SK-N-SH treated with all-trans-retinoic acid at 6 μM for 48 hours (cell line): ENCODE results near the gene KDM5C.

ENCODE experiments used
- ATAC-seq: fragments of 200-7000 bp; cut with Tn5 transposase; 3 replicates; pipeline ENCODE4 v1.9.1; 2020; ENCODE audit warnings: mild to moderate bottlenecking, moderate library complexity
- BACH2 ChIP-seq: fragments of 250-450 bp; sonication (Bioruptor Pico); IDR thresholded peaks from 2 replicates; pipeline ENCODE4 v1.9.0; 2021; ENCODE audit warnings: mild to moderate bottlenecking, borderline replicate concordance
- CSDC2 ChIP-seq: fragments of 250-450 bp; sonication (Bioruptor Pico); IDR thresholded peaks from 2 replicates; pipeline ENCODE4 v1.5.0; 2020; ENCODE audit warnings: mild to moderate bottlenecking, moderate library complexity
- ESRRG ChIP-seq: fragments of 250-450 bp; sonication (Bioruptor Pico); IDR thresholded peaks from 2 replicates; pipeline ENCODE4 v1.6.1; 2021; ENCODE audit warnings: mild to moderate bottlenecking
- GLIS3 ChIP-seq: fragments of 250-450 bp; sonication (Bioruptor Pico); IDR thresholded peaks from 2 replicates; pipeline ENCODE4 v1.5.0; 2020; ENCODE audit warnings: mild to moderate bottlenecking, moderate library complexity
- ISL1 ChIP-seq: fragments of 250-450 bp; sonication (Bioruptor Pico); IDR thresholded peaks from 2 replicates; pipeline ENCODE4 v2.1.2; 2022; ENCODE audit warnings: mild to moderate bottlenecking, moderate library complexity
- OSR1 ChIP-seq: fragments of 250-450 bp; sonication (Bioruptor Pico); IDR thresholded peaks from 2 replicates; pipeline ENCODE4 v1.8.0; 2022; ENCODE audit warnings: moderate library complexity, mild to moderate bottlenecking, inconsistent platforms
- RARB ChIP-seq: fragments of 250-450 bp; sonication (Bioruptor Pico); IDR thresholded peaks from 2 replicates; pipeline ENCODE4 v1.8.0; 2021; ENCODE audit warnings: mild to moderate bottlenecking, moderate library complexity
- SNAI2 ChIP-seq: fragments of 250-450 bp; sonication (Bioruptor Pico); IDR thresholded peaks from 2 replicates; pipeline ENCODE4 v1.5.0; 2020; ENCODE audit warnings: mild to moderate bottlenecking, moderate library complexity
- TCF4 ChIP-seq: fragments of 250-450 bp; sonication (Bioruptor Pico); IDR thresholded peaks from 2 replicates; pipeline ENCODE4 v1.8.0; 2021; ENCODE audit warnings: mild to moderate bottlenecking, moderate library complexity, borderline replicate concordance
- TOX ChIP-seq: fragments of 250-450 bp; sonication (Bioruptor Pico); IDR thresholded peaks from 2 replicates; pipeline ENCODE4 v1.8.0; 2021; ENCODE audit warnings: mild to moderate bottlenecking, moderate library complexity, borderline replicate concordance
- ZC3H10 ChIP-seq: fragments of 250-450 bp; sonication (Bioruptor Pico); IDR thresholded peaks from 2 replicates; pipeline ENCODE4 v1.5.1; 2021; ENCODE audit warnings: mild to moderate bottlenecking, moderate library complexity
- ZFP3 ChIP-seq: fragments of 250-450 bp; sonication (Bioruptor Pico); IDR thresholded peaks from 2 replicates; pipeline ENCODE4 v1.5.0; 2020; ENCODE audit warnings: mild to moderate bottlenecking, moderate library complexity
- ZFP30 ChIP-seq: fragments of 450-650 bp; formaldehyde crosslinking; IDR thresholded peaks from 2 replicates; pipeline ENCODE4 v1.5.0; 2022; ENCODE audit warnings: mild to moderate bottlenecking, moderate library complexity
- ZNF565 ChIP-seq: fragments of 450-650 bp; formaldehyde crosslinking; conservative IDR thresholded peaks from 2 replicates; pipeline ENCODE4 v1.5.0; 2020; ENCODE audit warnings: low read depth, mild to moderate bottlenecking, moderate library complexity
- ZNF70 ChIP-seq: fragments of 450-650 bp; formaldehyde crosslinking; IDR thresholded peaks from 2 replicates; pipeline ENCODE4 v1.5.0; 2020; ENCODE audit warnings: mild to moderate bottlenecking, moderate library complexity
- ZNF8 ChIP-seq: fragments of 450-650 bp; formaldehyde crosslinking; IDR thresholded peaks from 2 replicates; pipeline ENCODE4 v1.5.0; 2020; ENCODE audit warnings: mild to moderate bottlenecking, moderate library complexity
- TF ChIP-seq, protein P1 (sequence below): fragments of 250-450 bp; sonication (Bioruptor Pico); IDR thresholded peaks from 2 replicates; pipeline ENCODE4 v1.5.1; 2020; ENCODE audit warnings: low read depth, mild to moderate bottlenecking, moderate library complexity
- TF ChIP-seq, protein P2 (sequence below): fragments of 250-450 bp; sonication (Bioruptor Pico); IDR thresholded peaks from 2 replicates; pipeline ENCODE4 v1.8.0; 2021; ENCODE audit warnings: low read depth, mild to moderate bottlenecking, moderate library complexity, borderline replicate concordance
- TF ChIP-seq, protein P3 (sequence below): fragments of 250-450 bp; sonication (Bioruptor Pico); IDR thresholded peaks from 2 replicates; pipeline ENCODE4 v1.5.0; 2020; ENCODE audit warnings: mild to moderate bottlenecking, moderate library complexity
- TF ChIP-seq, protein P4 (sequence below): fragments of 250-450 bp; sonication (Bioruptor Pico); IDR thresholded peaks from 2 replicates; pipeline ENCODE4 v1.5.1; 2021; ENCODE audit warnings: mild to moderate bottlenecking, moderate library complexity

Gene KDM5C

DNA sequence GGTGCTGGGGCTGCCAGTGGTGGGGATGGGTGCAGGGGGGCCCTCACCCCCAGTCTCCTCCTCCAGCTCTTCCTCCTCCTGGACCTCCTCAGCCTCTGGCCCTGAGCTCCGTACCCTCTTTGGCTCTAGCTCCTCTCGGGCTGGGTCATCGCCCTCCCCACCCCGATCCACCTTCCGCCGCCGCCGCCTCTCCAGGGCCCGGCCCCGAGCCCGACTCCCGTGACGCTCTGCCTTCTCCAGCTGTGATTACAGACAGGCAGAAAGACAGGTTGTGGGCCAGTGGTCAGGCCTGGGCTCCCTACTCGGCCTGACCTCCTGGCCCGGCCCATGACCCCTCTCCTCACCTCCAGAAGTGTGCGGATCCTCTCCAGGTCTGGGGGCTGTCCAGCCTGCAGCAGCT is 31.9 kb downstream of the KDM5C start:
- ATAC-seq, result no peak
- TF ChIP-seq, protein P1, sequence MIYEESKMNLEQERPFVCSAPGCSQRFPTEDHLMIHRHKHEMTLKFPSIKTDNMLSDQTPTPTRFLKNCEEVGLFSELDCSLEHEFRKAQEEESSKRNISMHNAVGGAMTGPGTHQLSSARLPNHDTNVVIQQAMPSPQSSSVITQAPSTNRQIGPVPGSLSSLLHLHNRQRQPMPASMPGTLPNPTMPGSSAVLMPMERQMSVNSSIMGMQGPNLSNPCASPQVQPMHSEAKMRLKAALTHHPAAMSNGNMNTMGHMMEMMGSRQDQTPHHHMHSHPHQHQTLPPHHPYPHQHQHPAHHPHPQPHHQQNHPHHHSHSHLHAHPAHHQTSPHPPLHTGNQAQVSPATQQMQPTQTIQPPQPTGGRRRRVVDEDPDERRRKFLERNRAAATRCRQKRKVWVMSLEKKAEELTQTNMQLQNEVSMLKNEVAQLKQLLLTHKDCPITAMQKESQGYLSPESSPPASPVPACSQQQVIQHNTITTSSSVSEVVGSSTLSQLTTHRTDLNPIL, result no peak
- no peak for TF ChIP-seq ZNF565
- TF ChIP-seq ESRRG (CRISPR knock-in tag), result no peak
- no peak for TF ChIP-seq ZFP3 (CRISPR knock-in tag)
- no peak for TF ChIP-seq ZNF8 (CRISPR knock-in tag)
- no peak for TF ChIP-seq ISL1
- TF ChIP-seq CSDC2, result no peak
- no peak for TF ChIP-seq RARB (CRISPR knock-in tag)
- no peak for TF ChIP-seq ZNF70
- TF ChIP-seq, protein P2, sequence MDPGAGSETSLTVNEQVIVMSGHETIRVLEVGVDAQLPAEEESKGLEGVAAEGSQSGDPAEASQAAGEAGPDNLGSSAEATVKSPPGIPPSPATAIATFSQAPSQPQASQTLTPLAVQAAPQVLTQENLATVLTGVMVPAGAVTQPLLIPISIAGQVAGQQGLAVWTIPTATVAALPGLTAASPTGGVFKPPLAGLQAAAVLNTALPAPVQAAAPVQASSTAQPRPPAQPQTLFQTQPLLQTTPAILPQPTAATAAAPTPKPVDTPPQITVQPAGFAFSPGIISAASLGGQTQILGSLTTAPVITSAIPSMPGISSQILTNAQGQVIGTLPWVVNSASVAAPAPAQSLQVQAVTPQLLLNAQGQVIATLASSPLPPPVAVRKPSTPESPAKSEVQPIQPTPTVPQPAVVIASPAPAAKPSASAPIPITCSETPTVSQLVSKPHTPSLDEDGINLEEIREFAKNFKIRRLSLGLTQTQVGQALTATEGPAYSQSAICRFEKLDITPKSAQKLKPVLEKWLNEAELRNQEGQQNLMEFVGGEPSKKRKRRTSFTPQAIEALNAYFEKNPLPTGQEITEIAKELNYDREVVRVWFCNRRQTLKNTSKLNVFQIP (CRISPR knock-in tag), result no peak
- TF ChIP-seq OSR1 (CRISPR knock-in tag), result no peak
- TF ChIP-seq TCF4 (CRISPR knock-in tag), result no peak
- no peak for TF ChIP-seq BACH2 (CRISPR knock-in tag)
- no peak for TF ChIP-seq SNAI2
- TF ChIP-seq ZFP30 (CRISPR knock-in tag), result no peak

DNA sequence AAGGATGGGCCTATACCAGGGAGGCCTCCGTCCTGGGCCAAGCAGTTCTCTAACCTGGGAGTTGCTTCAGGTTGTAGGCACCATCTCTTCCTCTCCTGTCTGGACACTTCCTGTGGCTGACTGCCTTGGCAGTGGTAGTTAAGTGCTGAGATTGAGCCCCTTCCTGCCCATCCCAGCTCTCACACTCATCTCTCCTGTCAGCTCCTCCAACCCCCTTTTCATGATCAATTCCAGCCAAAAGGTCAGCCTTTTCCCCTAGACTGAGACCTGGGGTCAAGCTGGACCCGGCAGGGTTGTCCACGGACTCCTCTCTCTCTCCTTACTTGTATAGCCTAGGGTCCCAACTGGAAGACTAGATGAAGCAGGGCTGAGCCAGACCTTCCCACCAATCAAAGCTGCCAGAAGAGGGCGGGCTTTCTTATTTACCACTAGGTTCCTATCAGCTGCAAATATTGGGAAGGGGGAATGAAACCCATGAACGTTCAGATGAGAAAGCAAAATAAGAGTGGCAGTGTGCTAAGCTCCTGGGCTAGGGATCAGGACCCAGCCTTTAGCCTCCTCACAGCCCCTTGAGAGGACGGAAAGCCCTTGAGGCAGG is 34.5 kb downstream of the KDM5C start:
- peak; percentile 5; the same call in 1 of the 3 replicates for ATAC-seq
- TF ChIP-seq ZNF8 (CRISPR knock-in tag) (no peak), RARB (CRISPR knock-in tag) (no peak), GLIS3 (no peak), SNAI2 (no peak), OSR1 (CRISPR knock-in tag) (no peak), TCF4 (CRISPR knock-in tag) (no peak), ZNF565 (no peak), ZFP3 (CRISPR knock-in tag) (no peak), ZFP30 (CRISPR knock-in tag) (no peak), BACH2 (CRISPR knock-in tag) (no peak), TOX (CRISPR knock-in tag) (no peak), ZC3H10 (no peak), ZNF70 (no peak), ISL1 (no peak)
- TF ChIP-seq, protein P1, result no peak
- TF ChIP-seq, protein P2 (CRISPR knock-in tag), result no peak
- TF ChIP-seq, protein P3, sequence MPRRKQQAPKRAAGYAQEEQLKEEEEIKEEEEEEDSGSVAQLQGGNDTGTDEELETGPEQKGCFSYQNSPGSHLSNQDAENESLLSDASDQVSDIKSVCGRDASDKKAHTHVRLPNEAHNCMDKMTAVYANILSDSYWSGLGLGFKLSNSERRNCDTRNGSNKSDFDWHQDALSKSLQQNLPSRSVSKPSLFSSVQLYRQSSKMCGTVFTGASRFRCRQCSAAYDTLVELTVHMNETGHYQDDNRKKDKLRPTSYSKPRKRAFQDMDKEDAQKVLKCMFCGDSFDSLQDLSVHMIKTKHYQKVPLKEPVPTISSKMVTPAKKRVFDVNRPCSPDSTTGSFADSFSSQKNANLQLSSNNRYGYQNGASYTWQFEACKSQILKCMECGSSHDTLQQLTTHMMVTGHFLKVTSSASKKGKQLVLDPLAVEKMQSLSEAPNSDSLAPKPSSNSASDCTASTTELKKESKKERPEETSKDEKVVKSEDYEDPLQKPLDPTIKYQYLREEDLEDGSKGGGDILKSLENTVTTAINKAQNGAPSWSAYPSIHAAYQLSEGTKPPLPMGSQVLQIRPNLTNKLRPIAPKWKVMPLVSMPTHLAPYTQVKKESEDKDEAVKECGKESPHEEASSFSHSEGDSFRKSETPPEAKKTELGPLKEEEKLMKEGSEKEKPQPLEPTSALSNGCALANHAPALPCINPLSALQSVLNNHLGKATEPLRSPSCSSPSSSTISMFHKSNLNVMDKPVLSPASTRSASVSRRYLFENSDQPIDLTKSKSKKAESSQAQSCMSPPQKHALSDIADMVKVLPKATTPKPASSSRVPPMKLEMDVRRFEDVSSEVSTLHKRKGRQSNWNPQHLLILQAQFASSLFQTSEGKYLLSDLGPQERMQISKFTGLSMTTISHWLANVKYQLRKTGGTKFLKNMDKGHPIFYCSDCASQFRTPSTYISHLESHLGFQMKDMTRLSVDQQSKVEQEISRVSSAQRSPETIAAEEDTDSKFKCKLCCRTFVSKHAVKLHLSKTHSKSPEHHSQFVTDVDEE (CRISPR knock-in tag), result no peak
- TF ChIP-seq, protein P4, sequence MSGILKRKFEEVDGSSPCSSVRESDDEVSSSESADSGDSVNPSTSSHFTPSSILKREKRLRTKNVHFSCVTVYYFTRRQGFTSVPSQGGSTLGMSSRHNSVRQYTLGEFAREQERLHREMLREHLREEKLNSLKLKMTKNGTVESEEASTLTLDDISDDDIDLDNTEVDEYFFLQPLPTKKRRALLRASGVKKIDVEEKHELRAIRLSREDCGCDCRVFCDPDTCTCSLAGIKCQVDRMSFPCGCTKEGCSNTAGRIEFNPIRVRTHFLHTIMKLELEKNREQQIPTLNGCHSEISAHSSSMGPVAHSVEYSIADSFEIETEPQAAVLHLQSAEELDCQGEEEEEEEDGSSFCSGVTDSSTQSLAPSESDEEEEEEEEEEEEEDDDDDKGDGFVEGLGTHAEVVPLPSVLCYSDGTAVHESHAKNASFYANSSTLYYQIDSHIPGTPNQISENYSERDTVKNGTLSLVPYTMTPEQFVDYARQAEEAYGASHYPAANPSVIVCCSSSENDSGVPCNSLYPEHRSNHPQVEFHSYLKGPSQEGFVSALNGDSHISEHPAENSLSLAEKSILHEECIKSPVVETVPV (CRISPR knock-in tag), result no peak
- TF ChIP-seq, all 23 proteins: peak for 0
